HepG2 (cell line): ENCODE measurements around the gene MFSD11.

Experiments
- CBX5 ChIP-seq: sonication (generic); formaldehyde crosslinking; IDR thresholded peaks from 2 replicates; pipeline ENCODE4 v1.4.0; 2020; ENCODE audit warnings: missing genetic modification reagents, borderline replicate concordance
- HOXA7 ChIP-seq: sonication (generic); formaldehyde crosslinking; IDR thresholded peaks from 2 replicates; pipeline ENCODE4 v1.8.1; 2022; ENCODE audit warnings: mild to moderate bottlenecking, missing genetic modification reagents, moderate library complexity
- POLR2A ChIP-seq, 2 experiments: IDR thresholded peaks; 2 replicates each; pipeline ENCODE4 v1.6.1; 2011; ENCODE audit warnings: low read depth in 2 of 2, low read length in 2 of 2, mild to moderate bottlenecking in 1 of 2, moderate library complexity in 1 of 2; ENCODE audit not compliant: insufficient read depth in 1 of 2
- SIN3A ChIP-seq: IDR thresholded peaks from 2 replicates; pipeline ENCODE4 v1.6.1; 2011; ENCODE audit warnings: low read depth, mild to moderate bottlenecking, control low read depth, low read length, borderline replicate concordance
- ZNF747 ChIP-seq: sonication (generic); formaldehyde crosslinking; IDR thresholded peaks from 2 replicates; pipeline ENCODE4 v1.8.1; 2023; ENCODE audit warnings: missing genetic modification reagents, mild to moderate bottlenecking, borderline replicate concordance
- TF ChIP-seq, protein P1 (sequence below): sonication (generic); formaldehyde crosslinking; IDR thresholded peaks from 2 replicates; pipeline ENCODE4 v1.5.0; 2020; ENCODE audit warnings: mild to moderate bottlenecking, missing genetic modification reagents, moderate library complexity

GRCh38 chr17:76702076-76702475 is 35.8 kb upstream of the MFSD11 start:
- no peak for TF ChIP-seq ZNF747 (CRISPR knock-in tag)
- no peak for TF ChIP-seq POLR2A (IDR thresholded peaks at IDR 0.05; ENCODE audit: insufficient read depth in 1 of 2, low read depth in 2 of 2, low read length in 2 of 2)
- TF ChIP-seq HOXA7 (CRISPR knock-in tag) = no peak
- TF ChIP-seq SIN3A = no peak
- TF ChIP-seq, protein P1, sequence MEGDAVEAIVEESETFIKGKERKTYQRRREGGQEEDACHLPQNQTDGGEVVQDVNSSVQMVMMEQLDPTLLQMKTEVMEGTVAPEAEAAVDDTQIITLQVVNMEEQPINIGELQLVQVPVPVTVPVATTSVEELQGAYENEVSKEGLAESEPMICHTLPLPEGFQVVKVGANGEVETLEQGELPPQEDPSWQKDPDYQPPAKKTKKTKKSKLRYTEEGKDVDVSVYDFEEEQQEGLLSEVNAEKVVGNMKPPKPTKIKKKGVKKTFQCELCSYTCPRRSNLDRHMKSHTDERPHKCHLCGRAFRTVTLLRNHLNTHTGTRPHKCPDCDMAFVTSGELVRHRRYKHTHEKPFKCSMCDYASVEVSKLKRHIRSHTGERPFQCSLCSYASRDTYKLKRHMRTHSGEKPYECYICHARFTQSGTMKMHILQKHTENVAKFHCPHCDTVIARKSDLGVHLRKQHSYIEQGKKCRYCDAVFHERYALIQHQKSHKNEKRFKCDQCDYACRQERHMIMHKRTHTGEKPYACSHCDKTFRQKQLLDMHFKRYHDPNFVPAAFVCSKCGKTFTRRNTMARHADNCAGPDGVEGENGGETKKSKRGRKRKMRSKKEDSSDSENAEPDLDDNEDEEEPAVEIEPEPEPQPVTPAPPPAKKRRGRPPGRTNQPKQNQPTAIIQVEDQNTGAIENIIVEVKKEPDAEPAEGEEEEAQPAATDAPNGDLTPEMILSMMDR = no peak
- no peak for TF ChIP-seq CBX5 (CRISPR knock-in tag)
